ENCODE data around the gene RARA. TPM values are rescaled to one million over a fixed set of nuclear protein-coding genes. Genes with fewer than 3 reads are reported as not detected.
A peak's percentile ranks its signal among the peaks of the same experiment; 100 is the strongest.

Gene RARA
- total RNA-seq, 4 donors from 2014 or later = 18.5 to 41.8 (median 28.5) TPM

- whole genome bisulfite sequencing, 2 donors (ENCODE audit: low coverage in 1 of 2) = 31 to 77% methylated on average over 2 to 8 of the region's 11 CpGs
- no peak overlapping the region for H3K4me3 ChIP-seq
- no peak for ATAC-seq
These were observed 21.1 kb downstream of the RARA start for GRCh38 chr17:40329839-40330794.

GRCh38 chr17:40330850-40331470, 22.0 kb downstream of the RARA start:
- no CpG with 5 or more reads among the region's 10 CpGs for WGBS, 2 donors (ENCODE audit: low coverage in 1 of 2)
- ATAC-seq = no peak

More at GRCh38 chr17:40329839-40330794, 21.1 kb downstream of the RARA start:
- peak overlapping the region; percentile 30 to 97 (median 84) for H3K27ac ChIP-seq
- peaks cover 29 to 100% (median 99%) of the 10 kb centered on the region in 3 donors for H3K4me1 ChIP-seq
- peaks cover 0 to 6% of the 10 kb centered on the region in 2 donors for H3K36me3 ChIP-seq
- H3K27me3 ChIP-seq = no peaks in the 10 kb centered on the region
- no peaks in the 10 kb centered on the region for H3K9me3 ChIP-seq
- TF ChIP-seq POLR2AphosphoS5 (IDR thresholded peaks at IDR 0.05) (peak; percentile 53), CTCF (IDR thresholded peaks at IDR 0.05) (no peak)

GRCh38 chr17:40331743-40332641, 23.0 kb downstream of the RARA start:
- peak overlapping the region; percentile 42 to 97 (median 84) for H3K27ac ChIP-seq
- no peaks in the 10 kb centered on the region for H3K9me3 ChIP-seq
- peaks cover 29 to 100% (median 97%) of the 10 kb centered on the region in 3 donors for H3K4me1 ChIP-seq
- ATAC-seq = peak; percentile 91
- H3K36me3 ChIP-seq = peaks cover 0 to 6% of the 10 kb centered on the region in 2 donors
- no peak for TF ChIP-seq POLR2A (IDR thresholded peaks at IDR 0.05)
- no peak for TF ChIP-seq EP300 (IDR thresholded peaks at IDR 0.05)
- TF ChIP-seq POLR2AphosphoS5 (IDR thresholded peaks at IDR 0.05) = peak; percentile 99
- peak in 2 of 4 experiments; percentile 17 for TF ChIP-seq CTCF (IDR thresholded peaks at IDR 0.05)
- H3K27me3 ChIP-seq = no peaks in the 10 kb centered on the region
- H3K4me3 ChIP-seq = peak overlapping the region in 1 of 2 donors; percentile 30
- WGBS, 2 donors (ENCODE audit: low coverage in 1 of 2) = 0% methylated on average over 3 of the region's 22 CpGs; no CpG with 5 or more reads in 1 of the 2 donors

More at GRCh38 chr17:40330850-40331470, 22.0 kb downstream of the RARA start:
- H3K36me3 ChIP-seq = peaks cover 0 to 6% of the 10 kb centered on the region in 2 donors
- TF ChIP-seq POLR2A (IDR thresholded peaks at IDR 0.05) = no peak
- H3K4me1 ChIP-seq = peaks cover 29 to 100% (median 99%) of the 10 kb centered on the region in 3 donors
- H3K9me3 ChIP-seq = no peaks in the 10 kb centered on the region
- peak overlapping the region; percentile 30 to 97 (median 84) for H3K27ac ChIP-seq
- no peak overlapping the region for H3K4me3 ChIP-seq
- H3K27me3 ChIP-seq = no peaks in the 10 kb centered on the region

- ATAC-seq = no peak
- Histone ChIP-seq H3K36me3 (peaks cover 0 to 6% of the 10 kb centered on the region in 2 donors), H3K27ac (peak overlapping the region in 3 of 4 donors; percentile 83 to 97 (median 86)), H3K9me3 (no peaks in the 10 kb centered on the region), H3K27me3 (no peaks in the 10 kb centered on the region), H3K4me3 (no peak overlapping the region), H3K4me1 (peaks cover 29 to 100% (median 91%) of the 10 kb centered on the region in 3 donors)
- TF ChIP-seq POLR2AphosphoS5 (IDR thresholded peaks at IDR 0.05) (no peak), CTCF (IDR thresholded peaks at IDR 0.05) (no peak)
- 100% methylated on average over 1 of the region's 4 CpGs; no CpG with 5 or more reads in 1 of the 2 donors for WGBS, 2 donors (ENCODE audit: low coverage in 1 of 2)
These were observed 24.9 kb downstream of the RARA start for GRCh38 chr17:40333781-40334448.

All from gastroesophageal sphincter (tissue), 4 donors.